ENCODE measurements around the gene NPTXR. TPM values are rescaled to one million over a fixed set of nuclear protein-coding genes. Genes with fewer than 3 reads are reported as not detected.

Gene NPTXR
- polyA plus RNA-seq, 1 of the 3 experiments (the other 2 are of a cell fraction): 1.2 TPM

GRCh38 chr22:38861170-38861876 is 17.5 kb upstream of the NPTXR start:
- Histone ChIP-seq H3K79me2 (ENCODE audit: insufficient read depth) (no peaks in the 10 kb centered on the region), H3K9me3 (no peaks in the 10 kb centered on the region), H4K20me1 (ENCODE audit: insufficient read depth) (no peaks in the 10 kb centered on the region), H2AFZ (ENCODE audit: low read depth) (no peak overlapping the region), H3K27ac (ENCODE audit: low read depth in 2 of 2, low read length in 1 of 2) (no peak overlapping the region), H3K4me2 (no peak overlapping the region), H3K4me1 (ENCODE audit: control insufficient read depth in 1 of 2, insufficient read depth in 2 of 2, low read depth in 1 of 2, low read length in 1 of 2) (peaks cover 0 to 5% of the 10 kb centered on the region in 2 experiments; a peak in 1 of 4 replicates), H3K36me3 (replicated peaks in 1 of 2; ENCODE audit: control insufficient read depth in 1 of 2, insufficient read depth in 2 of 2, low read length in 1 of 2) (peaks cover 0 to 3% of the 10 kb centered on the region in 2 experiments), H3K27me3 (ENCODE audit: insufficient read depth) (no peaks in the 10 kb centered on the region), H3K4me3 (ENCODE audit: low read depth in 2 of 2, low read length in 1 of 2) (no peak overlapping the region), H3K9ac (no peak overlapping the region), H3F3A (replicated peaks; ENCODE audit: insufficient read depth) (no peaks in the 10 kb centered on the region), H3K9me2 (no peaks in the 10 kb centered on the region)
- TF ChIP-seq GABPA (IDR thresholded peaks at IDR 0.05; ENCODE audit: low read depth) (no peak), RCOR1 (IDR thresholded peaks at IDR 0.05; ENCODE audit: low read length) (no peak), REST (IDR thresholded peaks at IDR 0.05; ENCODE audit: low read depth, low read length) (no peak), MAX (IDR thresholded peaks at IDR 0.05; ENCODE audit: low read depth) (no peak), IRF3 (IDR thresholded peaks at IDR 0.05; ENCODE audit: low read depth, low read length) (no peak), NFIC (IDR thresholded peaks at IDR 0.05; ENCODE audit: borderline replicate concordance) (no peak), FOXM1 (IDR thresholded peaks at IDR 0.05; ENCODE audit: low read depth) (no peak), SIN3A (IDR thresholded peaks at IDR 0.05; ENCODE audit: borderline replicate concordance, low read depth, low read length) (no peak), MXI1 (IDR thresholded peaks at IDR 0.05; ENCODE audit: low read depth, low read length) (no peak), MEF2A (IDR thresholded peaks at IDR 0.05; ENCODE audit: borderline replicate concordance, low read depth) (no peak), POLR2AphosphoS5 (IDR thresholded peaks at IDR 0.05; ENCODE audit: low read depth, low read length) (no peak), ZBTB33 (IDR thresholded peaks at IDR 0.05; ENCODE audit: borderline replicate concordance, low read depth) (no peak), PBX3 (IDR thresholded peaks at IDR 0.05) (no peak)
- POLR2A ChIA-PET: no interaction called here
- CTCF ChIA-PET: interaction anchor here (1.0 to 4.0 kb wide), 5 partner anchors 9 to 146 kb away, joined by 4 to 28 read pairs (median 7); no protein-coding TSS in a partner anchor
- 48% methylated on average over 10 of the region's 13 CpGs for WGBS (ENCODE audit: low lambda C conversion rate)
- DNase-seq: no peak

Data from SK-N-SH (cell line).